Heart left ventricle (tissue), 11 donors: ENCODE results near the gene TMPRSS4. TPM values are rescaled to one million over a fixed set of nuclear protein-coding genes. Genes with fewer than 3 reads are reported as not detected.

Source experiments
- polyA plus RNA-seq, 2 donors: library from polyadenylated mRNA; stranded (reverse); fragments of 200-250 nt; gene quantifications; one replicate each; pipeline ENCODE4 v1.2.3, GENCODE V29; 2013
- total RNA-seq, 9 donors: library from RNA; depleted of rRNA in 2 of 9; stranded (reverse); fragments of >200 nt in 2 of 9; fragmentation: NEBNext Ultra II Directional in 3 of 9; extraction: Animal tissue kit (Norgen Biotek cat#: 25700) in 3 of 9; gene quantifications; one replicate each; pipeline versions ENCODE4 v1.1.0 to v1.2.4, GENCODE V29; 2016 to 2023
- donor health status: ischemic (EF 13 %, LVEDD 7.1; RV severe dilation, severe dysfunction).
- donor health status: healthy with polysubstance abuse.
- donor health status: DM: no; HTN: yes; CAD: no.
- donor health status: DM: no; HTN: no; CAD: no.
- donor health status: ischemic (EF 25% LVEDD 5.7; RV mildly dilated, moderate dysfunction).
- donor health status: healthy.
- donor health status: DM: yes; HTN: yes; CAD: no.
- donor health status: PGD.
- donor health status: nonischemic (EF 23%, LVEDD 6.1; RV moderate dilation, normal function).

The TMPRSS4 gene
- total and polyA plus RNA-seq, 11 donors: 0.13 to 0.39 (median 0.29) TPM; not detected in 7

Other genes starting within 250 kb of the TMPRSS4 start
- 10 to 100 TPM; 24.6 to 51.2 (median 35.0) TPM for gene FXYD6, start 200.4 kb upstream of the TMPRSS4 start, total RNA-seq
- 10 to 100 TPM; 51.2 to 54.0 TPM for gene FXYD6, start 200.4 kb upstream of the TMPRSS4 start, polyA plus RNA-seq
- gene TMPRSS13, start 147.7 kb upstream of the TMPRSS4 start, total RNA-seq: under 1 TPM in 4 of 9 donors, not detected in 5; 0.06 to 0.51 (median 0.25) TPM
- gene TMPRSS13, start 147.7 kb upstream of the TMPRSS4 start, polyA plus RNA-seq: under 1 TPM; 0.03 to 0.08 TPM
- 10 to 100 TPM in 2 of 9 donors, 1 to 10 TPM in 7; 2.1 to 49.0 (median 6.3) TPM for gene IL10RA, start 90.7 kb upstream of the TMPRSS4 start, total RNA-seq
- 1 to 10 TPM; 3.7 to 3.9 TPM for gene IL10RA, start 90.7 kb upstream of the TMPRSS4 start, polyA plus RNA-seq
- gene SMIM35, start 9.9 kb downstream of the TMPRSS4 start, total RNA-seq: under 1 TPM in 1 of 9 donors, not detected in 8; 0.21 TPM
- not detected for gene SMIM35, start 9.9 kb downstream of the TMPRSS4 start, polyA plus RNA-seq
- 10 to 100 TPM in 6 of 9 donors, 1 to 10 TPM in 3; 2.1 to 16.9 (median 12.7) TPM for gene SCN4B, start 75.7 kb downstream of the TMPRSS4 start, total RNA-seq
- gene SCN4B, start 75.7 kb downstream of the TMPRSS4 start, polyA plus RNA-seq: 1 to 10 TPM; 6.4 to 8.6 TPM
- gene SCN2B, start 99.6 kb downstream of the TMPRSS4 start, total RNA-seq: 10 to 100 TPM in 5 of 9 donors, 1 to 10 TPM in 4; 3.6 to 32.5 (median 11.8) TPM
- gene SCN2B, start 99.6 kb downstream of the TMPRSS4 start, polyA plus RNA-seq: 10 to 100 TPM in 1 of 2 donors, 1 to 10 TPM in 1; 5.0 to 17.5 TPM
- gene JAML, start 147.9 kb downstream of the TMPRSS4 start, total RNA-seq: 10 to 100 TPM in 2 of 9 donors, 1 to 10 TPM in 6, under 1 TPM in 1; 0.90 to 18.4 (median 2.0) TPM
- gene JAML, start 147.9 kb downstream of the TMPRSS4 start, polyA plus RNA-seq: 1 to 10 TPM; 1.4 to 1.6 TPM
- 1 to 10 TPM; 1.3 to 6.2 (median 3.3) TPM for gene MPZL3, start 175.3 kb downstream of the TMPRSS4 start, total RNA-seq
- gene MPZL3, start 175.3 kb downstream of the TMPRSS4 start, polyA plus RNA-seq: 1 to 10 TPM; 1.3 to 4.2 TPM
- gene MPZL2, start 187.2 kb downstream of the TMPRSS4 start, total RNA-seq: 10 to 100 TPM in 7 of 9 donors, 1 to 10 TPM in 2; 8.3 to 29.6 (median 13.2) TPM
- gene MPZL2, start 187.2 kb downstream of the TMPRSS4 start, polyA plus RNA-seq: 1 to 10 TPM; 7.4 to 7.7 TPM
- gene CD3E, start 227.7 kb downstream of the TMPRSS4 start, total RNA-seq: 10 to 100 TPM in 1 of 9 donors, 1 to 10 TPM in 1, under 1 TPM in 6, not detected in 1; 0.17 to 12.0 (median 0.57) TPM
- under 1 TPM; 0.25 to 0.38 TPM for gene CD3E, start 227.7 kb downstream of the TMPRSS4 start, polyA plus RNA-seq